ENCODE results near the gene NEURL1B. TPM values are rescaled to one million over a fixed set of nuclear protein-coding genes. Genes with fewer than 3 reads are reported as not detected.
"Not testable (repeated sequence)": the region's sequence is repeated elsewhere in the genome, so short reads cannot be mapped to it uniquely, and the experiment has no call there.

The NEURL1B gene
- polyA plus RNA-seq, 1 donor from 2014 or later: 12.7 TPM

- Histone ChIP-seq H3K9me3 (ENCODE audit: low read length) (no peaks in the 10 kb centered on the region), H4K20me1 (ENCODE audit: insufficient read depth) (no peaks in the 10 kb centered on the region), H3K79me2 (replicated peaks; ENCODE audit: insufficient read depth, low read length) (peaks cover 3% of the 10 kb centered on the region), H3K36me3 (ENCODE audit: insufficient read depth, low read length) (no peaks in the 10 kb centered on the region), H3K27me3 (ENCODE audit: insufficient read depth, low read depth, low read length) (no peaks in the 10 kb centered on the region), H3F3A (ENCODE audit: insufficient read depth, low read length, poor library complexity, severe bottlenecking) (no peaks in the 10 kb centered on the region), H3K9me2 (ENCODE audit: insufficient read depth, low read length) (no peaks in the 10 kb centered on the region), H3K9ac (ENCODE audit: low read length) (no peak overlapping the region), H3K27ac (ENCODE audit: low read length) (no peak overlapping the region), H3K4me3 (ENCODE audit: low read length) (no peak overlapping the region), H2AFZ (ENCODE audit: low read depth, low read length) (no peak overlapping the region), H3K4me2 (ENCODE audit: low read length) (no peak overlapping the region)
- no peak for TF ChIP-seq SMC3 (conservative IDR thresholded peaks at IDR 0.05; ENCODE audit: poor library complexity)
- no peak for TF ChIP-seq EP300 (conservative IDR thresholded peaks at IDR 0.05; ENCODE audit: poor library complexity, severe bottlenecking)
- TF ChIP-seq RAD21 (conservative IDR thresholded peaks at IDR 0.05): no peak
- TF ChIP-seq TAF1 (IDR thresholded peaks at IDR 0.05; ENCODE audit: low read depth): no peak
- no peak for TF ChIP-seq POLR2AphosphoS5 (IDR thresholded peaks at IDR 0.05)
- no peak for TF ChIP-seq MXI1 (conservative IDR thresholded peaks at IDR 0.05; ENCODE audit: poor library complexity, severe bottlenecking)
These were observed 6.4 kb downstream of the NEURL1B start for GRCh38 chr5:172647352-172648012.

DNA sequence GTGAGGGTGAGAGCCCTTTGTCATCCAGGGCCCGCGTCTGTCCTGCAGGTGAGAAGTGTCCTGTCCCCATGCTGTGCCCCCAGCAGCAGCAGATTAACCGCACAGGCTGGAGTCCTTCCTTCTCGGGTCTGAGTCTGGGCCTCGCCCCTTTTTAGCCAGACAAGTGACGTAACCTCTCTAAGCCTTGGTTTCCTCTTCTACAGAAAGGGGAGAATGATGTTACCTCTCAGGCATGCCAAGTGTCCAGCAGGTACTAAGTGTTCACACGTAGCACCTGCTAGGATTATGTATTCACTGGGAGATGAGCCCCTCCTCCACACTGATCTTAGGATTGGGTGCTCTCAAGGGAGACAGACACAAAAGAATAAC lies 6.9 kb downstream of the NEURL1B start:
- no peak overlapping the region for H3K27ac ChIP-seq (ENCODE audit: low read length)
- no peaks in the 10 kb centered on the region for H3K36me3 ChIP-seq (ENCODE audit: insufficient read depth, low read length)
- no peak overlapping the region for H3K9ac ChIP-seq (ENCODE audit: low read length)
- H3K4me2 ChIP-seq (ENCODE audit: low read length): no peak overlapping the region
- no peak for TF ChIP-seq TAF1 (IDR thresholded peaks at IDR 0.05; ENCODE audit: low read depth)
- H3K27me3 ChIP-seq (ENCODE audit: insufficient read depth, low read depth, low read length): no peaks in the 10 kb centered on the region
- no peaks in the 10 kb centered on the region for H3F3A ChIP-seq (ENCODE audit: insufficient read depth, low read length, poor library complexity, severe bottlenecking)
- no peaks in the 10 kb centered on the region for H3K9me3 ChIP-seq (ENCODE audit: low read length)
- no peak overlapping the region for H2AFZ ChIP-seq (ENCODE audit: low read depth, low read length)
- H3K9me2 ChIP-seq (ENCODE audit: insufficient read depth, low read length): no peaks in the 10 kb centered on the region
- H3K79me2 ChIP-seq (replicated peaks; ENCODE audit: insufficient read depth, low read length): no peaks in the 10 kb centered on the region
- no peak overlapping the region for H3K4me3 ChIP-seq (ENCODE audit: low read length)
- H4K20me1 ChIP-seq (ENCODE audit: insufficient read depth): no peaks in the 10 kb centered on the region

DNA sequence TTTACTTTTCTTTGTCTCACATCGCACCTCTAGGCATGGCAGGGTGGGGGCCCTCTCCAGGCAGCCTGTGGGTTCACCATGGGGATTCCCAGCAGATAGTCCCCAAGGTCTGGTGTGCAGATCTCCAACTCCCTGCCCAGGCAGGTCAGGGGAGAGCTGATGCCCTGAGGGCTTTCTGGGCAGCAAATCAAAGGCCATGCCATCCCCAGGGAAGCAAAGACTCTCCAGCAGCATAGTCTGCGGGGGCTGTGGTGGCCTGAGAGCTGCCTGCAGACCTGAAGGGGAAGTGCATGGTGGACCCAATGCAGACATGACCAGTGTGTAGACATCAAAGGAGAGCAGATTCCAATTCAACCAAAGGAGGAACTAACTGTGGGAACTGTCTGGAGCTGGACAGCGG lies 7.7 kb downstream of the NEURL1B start:
- TF ChIP-seq TAF1 (IDR thresholded peaks at IDR 0.05; ENCODE audit: low read depth) (no peak), POLR2AphosphoS5 (IDR thresholded peaks at IDR 0.05) (no peak), EP300 (conservative IDR thresholded peaks at IDR 0.05; ENCODE audit: poor library complexity, severe bottlenecking) (no peak)
- no peaks in the 10 kb centered on the region for H4K20me1 ChIP-seq (ENCODE audit: insufficient read depth)
- H2AFZ ChIP-seq (ENCODE audit: low read depth, low read length): no peak overlapping the region
- H3F3A ChIP-seq (ENCODE audit: insufficient read depth, low read length, poor library complexity, severe bottlenecking): no peaks in the 10 kb centered on the region
- H3K79me2 ChIP-seq (replicated peaks; ENCODE audit: insufficient read depth, low read length): no peaks in the 10 kb centered on the region
- no peak overlapping the region for H3K4me2 ChIP-seq (ENCODE audit: low read length)
- H3K9ac ChIP-seq (ENCODE audit: low read length): no peak overlapping the region
- H3K27ac ChIP-seq (ENCODE audit: low read length): no peak overlapping the region
- no peaks in the 10 kb centered on the region for H3K36me3 ChIP-seq (ENCODE audit: insufficient read depth, low read length)
- H3K27me3 ChIP-seq (ENCODE audit: insufficient read depth, low read depth, low read length): no peaks in the 10 kb centered on the region
- no peaks in the 10 kb centered on the region for H3K9me3 ChIP-seq (ENCODE audit: low read length)
- no peaks in the 10 kb centered on the region for H3K9me2 ChIP-seq (ENCODE audit: insufficient read depth, low read length)
- H3K4me3 ChIP-seq (ENCODE audit: low read length): no peak overlapping the region

- not testable (repeated sequence) for H3K4me3 ChIP-seq (ENCODE audit: low read length); H3K4me2 ChIP-seq (ENCODE audit: low read length); H3K9me3 ChIP-seq (ENCODE audit: low read length); H3K27me3 ChIP-seq (ENCODE audit: insufficient read depth, low read depth, low read length); H3K36me3 ChIP-seq (ENCODE audit: insufficient read depth, low read length); H3K9me2 ChIP-seq (ENCODE audit: insufficient read depth, low read length); H2AFZ ChIP-seq (ENCODE audit: low read depth, low read length); H4K20me1 ChIP-seq (ENCODE audit: insufficient read depth); H3K27ac ChIP-seq (ENCODE audit: low read length); H3K79me2 ChIP-seq (replicated peaks; ENCODE audit: insufficient read depth, low read length); H3F3A ChIP-seq (ENCODE audit: insufficient read depth, low read length, poor library complexity, severe bottlenecking); H3K9ac ChIP-seq (ENCODE audit: low read length)
These were observed 15.4 kb downstream of the NEURL1B start for GRCh38 chr5:172656496-172656895.

- H3K4me3 ChIP-seq (ENCODE audit: low read length); H3K79me2 ChIP-seq (replicated peaks; ENCODE audit: insufficient read depth, low read length); H3K9me2 ChIP-seq (ENCODE audit: insufficient read depth, low read length); H3K27me3 ChIP-seq (ENCODE audit: insufficient read depth, low read depth, low read length); H3K36me3 ChIP-seq (ENCODE audit: insufficient read depth, low read length); H4K20me1 ChIP-seq (ENCODE audit: insufficient read depth); H3K9ac ChIP-seq (ENCODE audit: low read length); H2AFZ ChIP-seq (ENCODE audit: low read depth, low read length); H3F3A ChIP-seq (ENCODE audit: insufficient read depth, low read length, poor library complexity, severe bottlenecking); H3K27ac ChIP-seq (ENCODE audit: low read length); H3K9me3 ChIP-seq (ENCODE audit: low read length); H3K4me2 ChIP-seq (ENCODE audit: low read length): not testable (repeated sequence)
These were observed 16.6 kb downstream of the NEURL1B start for GRCh38 chr5:172657524-172658233.
